HG03558 (cell line): ENCODE data around the gene VPS52.
A peak's percentile ranks its signal among the peaks of the same experiment; 100 is the strongest.

ENCODE experiments used
- ATAC-seq: cut with Tn5 transposase; IDR thresholded peaks from one replicate; pipeline ENCODE4 v1.9.1; 2021; ENCODE audit warnings: moderate number of reproducible peaks; ENCODE audit not compliant: unreplicated experiment; ENCODE audit errors: extremely low read depth

Gene VPS52

GRCh38 chr6:33271468-33272274 is at the start of gene VPS52, which contains the start of gene RPS18:
VPS52 (minus strand) TSS chr6:33271876; CDS start chr6:33271675, 201 bp downstream.
RPS18 (plus strand) TSS chr6:33272075; CDS start chr6:33272120, 45 bp downstream.
- peak; percentile 53 for ATAC-seq

GRCh38 chr6:33321227-33321626 is 49.6 kb upstream of the VPS52 start:
- no peak for ATAC-seq

- ATAC-seq = no peak
Observed at GRCh38 chr6:33320315-33321181, 48.9 kb upstream of the VPS52 start.

- ATAC-seq = no peak
Observed at GRCh38 chr6:33319939-33320314, 48.3 kb upstream of the VPS52 start.

- no peak for ATAC-seq
Observed at GRCh38 chr6:33318426-33319073, 46.9 kb upstream of the VPS52 start.

- ATAC-seq = no peak
Observed at GRCh38 chr6:33317669-33318425, 46.2 kb upstream of the VPS52 start, which contains the start of gene ZBTB22. ZBTB22 (minus strand) TSS chr6:33317744; CDS start chr6:33316916, 828 bp downstream.

GRCh38 chr6:33317419-33317668 is 45.7 kb upstream of the VPS52 start:
- ATAC-seq = no peak

GRCh38 chr6:33316603-33317418 is 45.1 kb upstream of the VPS52 start:
- no peak for ATAC-seq

GRCh38 chr6:33315793-33316602 is 44.3 kb upstream of the VPS52 start:
- ATAC-seq = no peak

GRCh38 chr6:33314943-33315792 is 43.5 kb upstream of the VPS52 start:
- no peak for ATAC-seq

- no peak for ATAC-seq
Observed at GRCh38 chr6:33314515-33314942, 42.9 kb upstream of the VPS52 start.

GRCh38 chr6:33313709-33314514 is 42.2 kb upstream of the VPS52 start, which contains the start of gene TAPBP:
TAPBP (minus strand) TSS chr6:33314078; CDS start chr6:33314041, 37 bp downstream.
- no peak for ATAC-seq

- ATAC-seq = no peak
Observed at GRCh38 chr6:33313105-33313708, 41.5 kb upstream of the VPS52 start.

- no peak for ATAC-seq
Observed at GRCh38 chr6:33312361-33313104, 40.9 kb upstream of the VPS52 start.

- ATAC-seq = no peak
Observed at GRCh38 chr6:33306356-33306755, 34.7 kb upstream of the VPS52 start.

GRCh38 chr6:33305052-33305451 is 33.4 kb upstream of the VPS52 start:
- no peak for ATAC-seq
